ENCODE results near the gene ATP8A2.

The ATP8A2 gene

DNA sequence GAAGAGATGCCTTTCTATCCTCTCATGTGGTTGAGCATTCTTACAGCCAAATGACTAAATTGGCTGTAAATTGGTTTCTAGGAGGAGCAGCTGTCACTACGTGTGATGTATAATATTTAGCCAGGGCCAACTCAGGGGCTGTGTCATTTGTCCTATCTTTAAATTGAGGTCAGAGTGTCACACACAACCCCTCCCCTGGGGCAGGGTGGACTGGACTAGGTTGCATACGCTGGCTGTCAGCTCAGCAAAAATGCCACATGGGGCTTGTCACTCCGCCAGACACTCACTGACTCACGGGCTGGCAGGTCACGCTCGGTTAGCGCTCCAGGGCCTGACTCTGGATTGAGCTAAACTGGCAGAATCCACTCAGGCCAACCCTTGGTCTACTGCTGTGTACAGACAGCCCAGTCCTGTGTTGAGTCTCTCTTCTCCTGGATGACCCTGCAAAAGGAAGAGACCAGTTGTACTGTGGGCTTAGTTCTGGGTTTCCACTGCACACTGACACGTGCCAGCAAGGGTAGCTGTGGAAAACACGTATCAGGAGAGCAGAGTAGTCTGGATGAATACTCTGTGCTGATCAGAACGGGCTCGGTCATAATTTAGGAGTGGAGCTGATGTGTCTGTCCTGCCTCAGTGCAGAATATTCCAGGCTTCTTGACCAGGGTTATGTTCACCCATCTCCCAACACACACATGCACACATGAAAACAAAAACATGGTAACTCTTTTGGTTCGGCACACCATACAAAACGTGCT lies 650.9 kb downstream of the ATP8A2 start:
- peak; percentile 54 for DNase-seq (ENCODE audit: low read depth)
- H3K4me3 ChIP-seq (ENCODE audit: low read depth, low read length), result no peak overlapping the region

DNA sequence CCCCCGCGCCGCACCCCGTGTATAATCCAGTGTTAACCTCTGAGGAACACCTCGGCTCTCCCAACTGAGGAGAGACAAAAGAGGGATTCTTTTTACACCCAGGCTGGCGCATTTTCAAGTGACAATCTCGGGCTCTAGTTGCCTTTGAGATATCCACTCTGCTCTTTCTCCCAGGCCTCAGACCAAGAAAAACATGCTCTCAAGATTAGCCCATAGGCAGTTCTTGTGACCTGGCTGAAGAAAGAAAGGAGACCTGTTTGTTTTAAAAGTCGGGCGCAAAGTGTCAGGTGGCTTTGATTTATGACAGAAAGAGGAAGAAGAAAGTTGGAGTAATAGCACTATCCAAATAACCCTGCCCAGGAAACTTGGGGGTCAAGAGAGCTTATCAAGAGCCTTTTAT lies 652.8 kb downstream of the ATP8A2 start:
- DNase-seq (ENCODE audit: low read depth), result no peak

DNA sequence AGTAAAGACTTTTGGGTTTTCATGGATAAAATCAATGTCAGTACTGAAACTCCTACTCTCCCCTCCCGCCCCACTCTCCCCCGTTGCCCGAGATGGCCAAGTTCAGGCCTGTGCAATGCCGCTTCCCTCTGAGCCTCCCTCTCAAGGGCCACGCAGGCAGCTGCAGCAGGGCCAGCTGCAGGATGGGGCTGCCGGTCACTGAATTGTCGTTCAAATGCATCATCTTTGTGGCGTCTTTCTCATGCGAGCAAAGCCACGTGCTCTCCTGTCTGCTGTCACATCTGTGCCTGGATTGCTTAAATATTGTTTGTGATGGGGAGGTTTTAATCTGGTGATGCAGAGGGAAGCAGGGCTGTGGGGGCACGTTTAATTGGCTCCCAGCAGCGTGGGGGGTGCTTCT lies 653.4 kb downstream of the ATP8A2 start:
- DNase-seq (ENCODE audit: low read depth), result no peak
- no peak overlapping the region for H3K4me3 ChIP-seq (ENCODE audit: low read depth, low read length)

More for the DNA sequence above, 652.8 kb downstream of the ATP8A2 start:
- no peak overlapping the region for H3K4me3 ChIP-seq (ENCODE audit: low read depth, low read length)

DNA sequence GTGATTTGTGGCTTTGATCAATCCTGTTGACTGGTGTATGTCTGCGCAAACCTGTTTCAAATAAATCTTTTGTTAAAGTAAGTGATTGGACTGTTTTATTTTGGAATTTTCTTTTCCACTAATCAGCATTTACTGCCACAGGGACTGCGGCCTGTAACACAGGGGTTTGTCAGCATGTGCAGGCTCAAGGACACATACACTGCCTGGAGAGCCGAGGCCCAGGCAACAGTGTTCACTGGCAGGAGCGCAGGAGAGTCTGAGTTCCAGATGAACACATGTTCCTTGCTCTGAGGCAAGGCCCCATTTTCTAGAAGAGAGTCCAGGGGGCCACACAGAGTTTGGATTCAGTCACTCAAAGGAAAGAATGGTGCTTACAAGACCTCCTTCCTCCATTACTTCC lies 654.0 kb downstream of the ATP8A2 start:
- no peak overlapping the region for H3K4me3 ChIP-seq (ENCODE audit: low read depth, low read length)
- DNase-seq (ENCODE audit: low read depth), result no peak

GRCh38 chr13:26026211-26026610 lies 654.4 kb downstream of the ATP8A2 start:
- DNase-seq (ENCODE audit: low read depth), result no peak
- no peak overlapping the region for H3K4me3 ChIP-seq (ENCODE audit: low read depth, low read length)

DNA sequence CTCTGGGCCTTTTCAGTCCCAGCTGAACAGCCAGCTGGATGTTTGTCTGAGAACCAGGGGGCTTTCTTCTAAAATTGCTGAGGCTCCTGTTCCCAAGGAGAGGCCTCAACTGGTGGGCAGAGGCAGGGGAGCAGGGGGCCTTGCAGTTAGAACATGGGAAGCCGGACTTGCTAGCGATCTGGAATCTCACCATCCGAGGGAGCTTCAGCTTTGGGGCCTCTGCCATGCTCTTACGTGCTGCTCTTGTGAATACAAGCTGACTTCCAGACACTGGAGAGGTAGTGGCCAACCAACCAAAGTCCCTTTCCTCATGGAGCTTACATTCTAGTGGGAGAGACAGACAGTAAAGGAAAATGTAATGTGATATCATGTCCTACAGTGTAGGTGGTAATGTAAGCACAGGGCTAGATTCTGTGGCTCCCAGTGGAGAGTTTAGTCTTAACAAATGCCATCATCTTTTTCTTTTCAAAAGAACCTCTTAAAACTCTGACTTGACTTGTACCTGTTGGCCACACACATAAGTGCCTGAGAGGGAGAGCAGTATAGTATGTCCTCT lies 657.9 kb downstream of the ATP8A2 start:
- no peak for DNase-seq (ENCODE audit: low read depth)
- H3K4me3 ChIP-seq (ENCODE audit: low read depth, low read length), result no peak overlapping the region

- no peak overlapping the region for H3K4me3 ChIP-seq (ENCODE audit: low read depth, low read length)
These were observed 658.6 kb downstream of the ATP8A2 start for GRCh38 chr13:26030331-26030730.

GRCh38 chr13:26034018-26034417 lies 662.2 kb downstream of the ATP8A2 start:
- no peak overlapping the region for H3K4me3 ChIP-seq (ENCODE audit: low read depth, low read length)
- no peak for DNase-seq (ENCODE audit: low read depth)

More at GRCh38 chr13:26030331-26030730, 658.6 kb downstream of the ATP8A2 start:
- DNase-seq (ENCODE audit: low read depth), result no peak

GRCh38 chr13:26036383-26036782 lies 664.6 kb downstream of the ATP8A2 start:
- H3K4me3 ChIP-seq (ENCODE audit: low read depth, low read length), result no peak overlapping the region
- DNase-seq (ENCODE audit: low read depth), result no peak

GRCh38 chr13:26037302-26037701 lies 665.5 kb downstream of the ATP8A2 start:
- no peak overlapping the region for H3K4me3 ChIP-seq (ENCODE audit: low read depth, low read length)
- no peak for DNase-seq (ENCODE audit: low read depth)

GRCh38 chr13:26038931-26039475 lies 667.2 kb downstream of the ATP8A2 start:
- H3K4me3 ChIP-seq (ENCODE audit: low read depth, low read length), result no peak overlapping the region

GRCh38 chr13:26041444-26041843 lies 669.7 kb downstream of the ATP8A2 start:
- DNase-seq (ENCODE audit: low read depth), result no peak
- no peak overlapping the region for H3K4me3 ChIP-seq (ENCODE audit: low read depth, low read length)

More at GRCh38 chr13:26038931-26039475, 667.2 kb downstream of the ATP8A2 start:
- no peak for DNase-seq (ENCODE audit: low read depth)

DNA sequence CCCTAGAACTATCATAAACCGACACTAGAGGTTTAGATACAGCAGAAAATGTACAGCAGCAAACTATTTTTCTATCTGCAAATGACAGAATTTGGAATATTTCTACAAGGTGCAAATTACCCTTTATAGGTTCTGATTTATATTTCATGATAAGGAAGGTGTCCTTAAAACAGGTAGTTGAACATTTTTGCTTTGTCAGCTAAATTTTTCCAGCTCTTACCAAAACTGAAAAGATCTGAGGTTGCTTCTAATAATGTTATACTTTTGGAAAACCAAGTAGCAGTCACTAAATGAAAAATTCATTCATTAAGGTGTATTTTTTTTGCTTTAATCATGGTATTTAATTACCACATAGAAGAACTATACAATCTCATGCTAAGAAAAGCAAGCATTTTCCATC lies 671.0 kb downstream of the ATP8A2 start:
- no peak overlapping the region for H3K4me3 ChIP-seq (ENCODE audit: low read depth, low read length)
- DNase-seq (ENCODE audit: low read depth), result no peak

DNA sequence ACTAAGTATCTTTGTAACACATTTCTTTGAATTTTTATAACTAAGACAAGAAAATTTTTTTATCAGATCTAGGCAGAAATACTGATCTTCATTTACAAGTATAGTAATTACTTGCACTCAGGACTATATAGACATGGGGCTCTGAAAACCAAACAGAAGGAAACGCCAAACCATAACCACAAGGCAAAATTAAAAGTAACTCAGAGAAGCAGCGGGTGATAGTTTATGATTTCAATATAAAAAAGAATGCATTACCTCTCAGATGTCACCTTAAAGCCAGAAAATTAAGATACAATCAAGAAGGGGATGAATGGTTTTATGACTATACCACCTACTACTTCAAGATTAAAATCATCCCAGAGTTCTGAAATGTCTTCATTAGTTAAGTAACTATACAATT lies 673.4 kb downstream of the ATP8A2 start:
- no peak for DNase-seq (ENCODE audit: low read depth)
- no peak overlapping the region for H3K4me3 ChIP-seq (ENCODE audit: low read depth, low read length)

- no peak for DNase-seq (ENCODE audit: low read depth)
- H3K4me3 ChIP-seq (ENCODE audit: low read depth, low read length), result no peak overlapping the region
These were observed 674.9 kb downstream of the ATP8A2 start for GRCh38 chr13:26046639-26047038.

DNA sequence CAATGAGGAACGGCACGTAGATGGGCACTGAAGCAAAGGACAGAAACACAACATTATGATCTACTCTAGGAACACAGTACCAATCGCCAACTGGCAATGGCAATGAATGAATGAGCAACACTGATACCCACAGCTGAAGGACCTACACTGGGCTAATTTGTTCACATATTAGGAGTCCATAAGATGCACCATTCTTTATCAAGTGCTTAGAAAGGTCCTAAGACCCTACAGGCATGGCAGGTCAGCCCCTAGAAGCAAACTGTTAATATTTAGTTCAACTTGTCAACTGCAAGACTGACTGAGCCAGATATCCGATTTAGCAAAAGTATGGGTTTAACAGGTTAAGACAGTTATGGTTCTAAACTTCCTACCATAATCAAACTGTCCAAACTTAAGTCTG lies 675.3 kb downstream of the ATP8A2 start:
- H3K4me3 ChIP-seq (ENCODE audit: low read depth, low read length), result no peak overlapping the region
- DNase-seq (ENCODE audit: low read depth), result no peak

DNA sequence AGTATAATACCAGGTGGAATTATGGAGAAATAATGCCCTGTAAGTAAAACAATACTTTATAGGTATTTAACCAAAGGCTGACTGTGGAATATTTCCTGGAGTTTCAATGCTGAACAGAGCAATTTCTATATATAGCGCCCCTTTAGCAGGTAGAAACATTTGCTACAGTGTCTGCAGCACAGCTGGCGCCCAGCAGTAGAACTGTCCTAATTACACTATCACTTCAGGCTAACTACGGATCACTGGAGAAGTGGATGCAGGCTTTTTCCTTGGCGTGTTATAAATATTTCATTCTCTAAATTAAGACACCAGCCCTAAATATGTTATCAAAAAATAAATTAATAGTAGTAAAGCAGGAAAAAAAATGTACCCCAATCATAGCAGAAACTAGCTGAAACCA lies 677.0 kb downstream of the ATP8A2 start:
- no peak for DNase-seq (ENCODE audit: low read depth)
- H3K4me3 ChIP-seq (ENCODE audit: low read depth, low read length), result peak overlapping the region; percentile 58

DNA sequence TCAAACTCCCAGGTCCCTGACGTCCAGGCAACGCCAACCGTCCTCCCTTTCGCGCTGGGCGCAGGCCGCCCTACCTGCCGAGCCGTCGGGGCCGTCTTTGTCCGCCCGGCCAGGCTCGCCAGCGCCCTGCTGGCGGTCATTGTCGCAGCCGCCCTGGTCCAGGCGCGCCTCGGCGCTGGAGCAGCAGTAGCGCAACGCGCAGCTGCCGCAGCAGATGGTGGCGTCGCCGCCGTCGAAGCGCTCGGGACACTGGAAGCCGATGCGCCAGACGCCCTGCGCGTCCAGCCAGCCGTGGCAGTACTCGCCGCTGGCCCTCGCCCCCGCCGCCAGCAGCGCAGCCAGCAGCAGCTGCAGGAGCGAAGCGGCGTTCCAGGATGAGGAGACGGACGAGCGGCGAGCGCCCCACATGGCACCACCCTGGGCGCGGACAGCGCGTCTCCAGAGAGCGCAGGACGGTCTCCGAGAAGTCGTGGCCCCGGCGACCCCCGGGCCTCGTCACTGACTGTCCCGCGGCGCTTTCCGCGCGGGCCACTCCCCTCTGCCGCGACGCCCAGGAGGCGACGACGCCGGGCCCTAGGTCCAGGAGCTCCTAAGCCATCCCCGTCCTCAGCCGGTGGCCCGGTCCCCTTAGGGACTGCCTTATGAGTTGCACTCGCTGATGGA lies 678.9 kb downstream of the ATP8A2 start:
- H3K4me3 ChIP-seq (ENCODE audit: low read depth, low read length), result peak overlapping the region; percentile 58
- no peak for DNase-seq (ENCODE audit: low read depth)

GRCh38 chr13:26051231-26051656 lies 679.5 kb downstream of the ATP8A2 start:
- no peak for DNase-seq (ENCODE audit: low read depth)
- peak overlapping the region; percentile 58 for H3K4me3 ChIP-seq (ENCODE audit: low read depth, low read length)

DNA sequence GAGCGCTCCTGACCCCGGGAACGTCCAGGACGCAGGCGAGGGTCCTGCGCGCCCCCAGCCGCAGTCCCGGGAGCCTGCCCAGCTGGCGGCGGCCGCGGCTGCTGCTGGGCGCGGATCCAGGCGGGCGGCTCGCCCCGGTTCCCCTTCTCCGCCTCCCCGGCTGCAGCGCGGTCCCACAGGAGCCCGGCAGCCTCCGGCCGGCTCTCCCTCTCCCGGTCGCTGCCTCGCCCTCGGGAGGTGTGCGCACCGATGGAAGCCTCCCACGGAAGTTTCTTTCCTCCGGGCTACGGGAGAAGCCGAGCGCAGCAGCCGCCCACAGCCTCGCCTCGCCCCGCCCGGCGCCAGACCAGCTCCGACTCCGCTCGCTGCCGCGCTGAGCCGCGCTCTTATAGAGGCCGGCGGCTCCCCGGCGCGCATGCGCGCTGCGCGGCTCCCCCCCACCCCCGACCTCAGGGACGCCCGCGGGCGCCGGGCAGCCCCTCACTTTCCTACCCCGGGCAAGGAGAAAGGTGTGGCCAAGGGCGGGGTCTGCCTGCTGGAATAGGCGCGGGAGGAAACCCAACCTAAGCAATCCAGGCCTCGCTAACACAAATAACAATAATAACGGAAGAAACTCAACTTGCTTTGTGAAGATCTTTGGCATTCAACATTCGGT lies 680.0 kb downstream of the ATP8A2 start, which contains the start of gene SHISA2:
SHISA2 (minus strand) TSS at position 360 of the 655 bp plus-strand sequence. CDS start 1,041 bp downstream, outside the sequence.
- DNase-seq (ENCODE audit: low read depth), result no peak
- peak within 1 kb of the TSS; percentile 58 for H3K4me3 ChIP-seq (ENCODE audit: low read depth, low read length)

All from skeletal muscle cell (primary cell).